HEK293T (cell line): Measurements from ENCODE around the gene ANP32D.
"Not testable (repeated sequence)": the region's sequence is repeated elsewhere in the genome, so short reads cannot be mapped to it uniquely, and the experiment has no call there.

ENCODE experiments used
- CTCF ChIA-PET: fragments of 350-600 bp; formaldehyde crosslinking; extraction: SDS; loops from one replicate; lab custom pipeline; 2021; ENCODE audit warnings: antibody characterized with exemption, inconsistent platforms; lab: Yijun Ruan, JAX
- POLR2A ChIA-PET: fragments of 350-600 bp; formaldehyde crosslinking; extraction: SDS; loops from one replicate; lab custom pipeline; 2020; ENCODE audit warnings: antibody characterized with exemption, inconsistent platforms; lab: Yijun Ruan, JAX
- DNase-seq: peaks from one replicate; pipeline ENCODE4 v3.0.0; 2012; ENCODE audit warnings: mixed read lengths; ENCODE audit errors: extremely low spot score
- ARNT ChIP-seq: fragments of 450-650 bp; IDR thresholded peaks from 2 replicates; pipeline ENCODE4 v1.6.1; 2017; ENCODE audit warnings: mild to moderate bottlenecking
- BHLHE40 ChIP-seq: fragments of 450-650 bp; IDR thresholded peaks from 2 replicates; pipeline ENCODE4 v1.6.1; 2016; ENCODE audit warnings: mild to moderate bottlenecking, moderate library complexity, borderline replicate concordance
- CTBP1 ChIP-seq: fragments of 450-650 bp; IDR thresholded peaks from 2 replicates; pipeline ENCODE4 v1.6.1; 2016; ENCODE audit warnings: borderline replicate concordance
- ELF4 ChIP-seq: fragments of 450-650 bp; IDR thresholded peaks from 2 replicates; pipeline ENCODE4 v1.6.1; 2017; ENCODE audit warnings: antibody characterized with exemption
- FOXA1 ChIP-seq: fragments of 450-650 bp; IDR thresholded peaks from 2 replicates; pipeline ENCODE4 v1.6.1; 2016; ENCODE audit warnings: mild to moderate bottlenecking
- FOXK2 ChIP-seq: fragments of 450-650 bp; IDR thresholded peaks from 2 replicates; pipeline ENCODE4 v1.6.1; 2016; ENCODE audit warnings: mild to moderate bottlenecking
- FOXM1 ChIP-seq: fragments of 450-650 bp; IDR thresholded peaks from 2 replicates; pipeline ENCODE4 v1.6.1; 2017; ENCODE audit warnings: mild to moderate bottlenecking, borderline replicate concordance
- HDGF ChIP-seq: fragments of 450-650 bp; IDR thresholded peaks from 2 replicates; pipeline ENCODE4 v1.6.1; 2017; ENCODE audit warnings: antibody characterized with exemption, borderline replicate concordance
- L3MBTL2 ChIP-seq: fragments of 450-650 bp; conservative IDR thresholded peaks from 2 replicates; pipeline ENCODE4 v1.6.1; 2016; ENCODE audit warnings: mild to moderate bottlenecking
- LEF1 ChIP-seq: fragments of 450-650 bp; IDR thresholded peaks from 2 replicates; pipeline ENCODE4 v1.6.1; 2017; ENCODE audit warnings: mild to moderate bottlenecking, borderline replicate concordance
- NFRKB ChIP-seq: fragments of 450-650 bp; IDR thresholded peaks from 2 replicates; pipeline ENCODE4 v1.6.1; 2016; ENCODE audit warnings: mild to moderate bottlenecking, moderate library complexity
- SP1 ChIP-seq: fragments of 450-650 bp; IDR thresholded peaks from 2 replicates; pipeline ENCODE4 v1.6.1; 2017
- SUZ12 ChIP-seq: fragments of 450-650 bp; IDR thresholded peaks from 2 replicates; pipeline ENCODE4 v1.6.1; 2016; ENCODE audit warnings: mild to moderate bottlenecking
- TARDBP ChIP-seq: fragments of 450-650 bp; IDR thresholded peaks from 2 replicates; pipeline ENCODE4 v1.6.1; 2016
- ZNF384 ChIP-seq: fragments of 450-650 bp; IDR thresholded peaks from 2 replicates; pipeline ENCODE4 v1.6.1; 2016
- TF ChIP-seq, protein P1 (sequence below): fragments of 450-650 bp; IDR thresholded peaks from 2 replicates; pipeline ENCODE4 v1.6.1; 2016

ANP32D gene

DNA sequence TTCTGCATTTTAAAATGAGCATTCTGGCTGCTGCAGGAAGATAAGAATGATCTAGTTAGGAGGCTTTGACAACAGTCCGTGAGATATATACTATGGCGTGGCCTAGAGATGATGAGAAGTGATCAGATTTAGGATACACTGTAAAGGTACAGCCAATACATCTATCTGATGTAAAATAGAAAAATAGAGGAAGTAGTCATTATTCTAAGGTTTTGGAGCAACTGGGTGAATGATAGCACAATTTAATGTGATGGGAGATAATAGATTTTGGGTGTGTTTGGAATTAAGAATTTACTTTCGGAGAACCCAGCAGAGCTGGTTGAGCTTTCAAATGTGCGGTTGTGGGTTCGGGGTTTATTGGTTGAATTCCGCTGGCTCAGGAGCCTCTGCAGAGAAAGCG, at the start of gene ANP32D:
Gene ANP32D, plus strand, starts transcription at position 301 of the 400 bp plus-strand sequence. CDS start 106 bp downstream, outside the sequence.
- TF ChIP-seq HDGF: no peak
- TF ChIP-seq LEF1: no peak
- TF ChIP-seq NFRKB: no peak
- TF ChIP-seq SUZ12: no peak
- no peak for TF ChIP-seq TARDBP
- TF ChIP-seq FOXK2: no peak
- TF ChIP-seq L3MBTL2: no peak
- TF ChIP-seq ARNT: no peak
- TF ChIP-seq FOXA1: no peak
- no peak for TF ChIP-seq CTBP1
- TF ChIP-seq ELF4: no peak
- TF ChIP-seq ZNF384: no peak
- TF ChIP-seq FOXM1: no peak
- no peak for TF ChIP-seq SP1
- TF ChIP-seq, protein P1, sequence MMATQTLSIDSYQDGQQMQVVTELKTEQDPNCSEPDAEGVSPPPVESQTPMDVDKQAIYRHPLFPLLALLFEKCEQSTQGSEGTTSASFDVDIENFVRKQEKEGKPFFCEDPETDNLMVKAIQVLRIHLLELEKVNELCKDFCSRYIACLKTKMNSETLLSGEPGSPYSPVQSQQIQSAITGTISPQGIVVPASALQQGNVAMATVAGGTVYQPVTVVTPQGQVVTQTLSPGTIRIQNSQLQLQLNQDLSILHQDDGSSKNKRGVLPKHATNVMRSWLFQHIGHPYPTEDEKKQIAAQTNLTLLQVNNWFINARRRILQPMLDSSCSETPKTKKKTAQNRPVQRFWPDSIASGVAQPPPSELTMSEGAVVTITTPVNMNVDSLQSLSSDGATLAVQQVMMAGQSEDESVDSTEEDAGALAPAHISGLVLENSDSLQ: no peak
- TF ChIP-seq BHLHE40: no peak
- ChIA-PET CTCF (no interaction called here), POLR2A (no interaction called here)
- DNase-seq: no peak

DNA sequence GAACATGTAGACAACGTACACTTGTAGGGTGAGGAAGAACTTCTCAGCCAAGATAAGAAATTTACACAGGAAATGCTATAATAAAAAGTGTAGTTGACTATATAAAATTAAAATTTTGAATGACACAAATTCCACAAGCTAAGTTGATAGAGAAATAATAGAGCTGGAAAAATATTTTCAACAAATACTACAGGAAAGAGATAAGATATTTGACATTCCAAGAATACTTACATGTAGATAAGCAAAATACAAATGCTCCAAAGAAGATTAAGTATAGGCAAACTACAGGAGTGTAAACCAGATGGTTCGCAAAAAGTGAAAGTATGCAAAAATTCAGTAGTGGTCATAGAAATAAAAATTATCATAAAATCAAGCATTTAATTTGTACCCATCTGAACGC, 49.2 kb upstream of the ANP32D start:
- CTCF ChIA-PET: no interaction called here

DNA sequence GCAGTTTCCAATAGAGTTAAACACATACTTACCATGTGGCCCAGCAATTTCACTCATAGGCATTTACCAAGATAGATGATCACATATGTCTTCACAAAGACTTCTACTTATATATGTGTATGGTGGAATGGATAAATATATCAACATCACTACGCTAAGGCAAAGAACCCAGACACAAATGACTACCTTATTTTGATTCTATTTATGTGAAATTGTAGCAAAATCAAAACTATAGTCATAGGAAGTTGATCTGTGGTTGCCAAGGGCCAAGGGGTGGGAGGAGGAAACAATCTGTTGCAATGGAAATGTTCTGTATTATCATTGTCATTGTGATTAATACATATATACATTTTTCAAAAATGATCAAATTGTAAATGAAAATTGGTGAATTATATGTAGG, 47.7 kb upstream of the ANP32D start:
- ChIA-PET CTCF (no interaction called here), POLR2A (no interaction called here)
- DNase-seq: no peak
- TF ChIP-seq LEF1 (no peak), FOXA1 (no peak)

More for the DNA sequence above, 49.2 kb upstream of the ANP32D start:
- TF ChIP-seq TARDBP (no peak), L3MBTL2 (no peak), LEF1 (no peak), ARNT (no peak), FOXA1 (no peak)
- TF ChIP-seq, protein P1: no peak
- POLR2A ChIA-PET: no interaction called here
- no peak for DNase-seq

GRCh38 chr12:48434016-48434415, 38.3 kb upstream of the ANP32D start:
- DNase-seq, POLR2A ChIA-PET, CTCF ChIA-PET: not testable (repeated sequence)

DNA sequence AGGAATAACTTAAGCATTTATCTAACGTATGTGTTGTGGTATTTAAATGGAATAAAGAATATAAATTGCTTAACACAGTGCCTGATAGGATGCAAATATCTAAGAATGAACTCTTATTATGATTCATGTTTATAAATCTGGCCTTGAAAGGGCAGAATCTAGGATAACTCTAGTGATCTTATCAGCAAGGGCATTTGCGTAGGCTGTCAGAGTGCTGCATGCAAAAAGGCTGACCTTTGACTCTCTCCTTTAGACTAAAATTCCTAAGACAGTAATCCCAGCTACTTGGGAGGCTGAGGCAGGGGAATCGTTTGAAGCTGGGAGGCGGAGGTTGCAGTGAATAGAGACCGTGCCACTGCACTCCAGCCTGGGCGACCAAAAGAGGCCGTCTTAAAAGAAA, 31.3 kb upstream of the ANP32D start:
- ChIA-PET POLR2A (no interaction called here), CTCF (no interaction called here)
- DNase-seq: no peak
- TF ChIP-seq FOXK2 (no peak), FOXM1 (no peak), TARDBP (no peak), CTBP1 (no peak), HDGF (no peak), SUZ12 (no peak), ELF4 (no peak), ARNT (no peak), FOXA1 (no peak), LEF1 (no peak), NFRKB (no peak), SP1 (no peak), L3MBTL2 (no peak)
- TF ChIP-seq, protein P1: no peak

DNA sequence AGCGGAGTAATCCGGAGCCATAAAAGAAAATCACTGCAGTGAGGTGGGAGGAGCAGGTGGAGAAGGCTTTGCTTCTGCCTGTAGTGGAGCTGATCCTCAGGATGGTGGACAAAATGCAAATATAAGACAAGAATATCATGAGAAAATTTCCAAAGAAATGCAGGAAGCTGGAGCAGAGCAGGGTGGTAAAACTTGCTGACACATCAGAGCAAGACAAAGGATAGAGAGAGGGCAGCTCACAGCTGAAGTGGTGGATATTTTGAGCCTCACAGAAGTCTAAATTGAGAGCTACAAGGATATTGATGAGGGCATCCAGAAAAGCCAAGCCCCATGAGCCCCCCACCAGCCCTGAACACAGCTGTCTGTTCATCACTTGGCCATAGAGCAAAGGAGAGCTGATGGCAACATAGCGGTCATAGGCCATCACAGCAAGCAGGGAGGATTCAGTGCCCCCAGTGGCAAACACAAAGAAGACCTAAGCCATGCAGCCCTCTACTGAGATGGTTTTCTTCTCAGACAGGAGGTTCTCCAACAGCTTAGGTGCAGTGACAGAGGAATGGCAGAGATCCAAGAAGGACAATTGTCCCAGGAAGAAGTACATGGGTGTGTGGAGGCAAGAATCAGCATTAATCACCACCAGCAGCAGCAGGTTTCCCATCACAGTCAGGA, 30.0 kb upstream of the ANP32D start:
- DNase-seq: peak; percentile 21
- TF ChIP-seq SUZ12: no peak
- TF ChIP-seq FOXK2: no peak
- TF ChIP-seq CTBP1: no peak
- TF ChIP-seq, protein P1: no peak
- TF ChIP-seq ZNF384: no peak
- TF ChIP-seq BHLHE40: no peak
- no peak for TF ChIP-seq SP1
- TF ChIP-seq ELF4: no peak
- no peak for TF ChIP-seq NFRKB
- no peak for TF ChIP-seq FOXA1
- TF ChIP-seq FOXM1: no peak
- no peak for TF ChIP-seq TARDBP
- no peak for TF ChIP-seq HDGF
- no peak for TF ChIP-seq L3MBTL2
- TF ChIP-seq LEF1: no peak
- no peak for TF ChIP-seq ARNT

More for the DNA sequence above, 30.0 kb upstream of the ANP32D start:
- ChIA-PET POLR2A (no interaction called here), CTCF (no interaction called here)
